Osteocyte (in vitro differentiated cells): ENCODE measurements around the gene NRF1. TPM values are rescaled to one million over a fixed set of nuclear protein-coding genes. Genes with fewer than 3 reads are reported as not detected.
"Not testable (repeated sequence)": the region's sequence is repeated elsewhere in the genome, so short reads cannot be mapped to it uniquely, and the experiment has no call there.

Experiments used
- DNase-seq: peaks from one replicate; pipeline ENCODE4 v3.0.0; 2021; ENCODE audit warnings: mixed read lengths; ENCODE audit not compliant: unreplicated experiment; ENCODE audit errors: extremely low spot score
- H3K27ac Mint-ChIP-seq: one replicate; pipeline ENCODE4 v1.8.0; 2021; ENCODE audit warnings: mild to moderate bottlenecking, mixed read lengths; ENCODE audit not compliant: unreplicated experiment
- H3K27me3 Mint-ChIP-seq: one replicate; pipeline ENCODE4 v1.8.0; 2021; ENCODE audit warnings: mixed read lengths; ENCODE audit not compliant: unreplicated experiment
- H3K36me3 Mint-ChIP-seq: one replicate; pipeline ENCODE4 v1.8.0; 2021; ENCODE audit warnings: mixed read lengths; ENCODE audit not compliant: unreplicated experiment
- H3K4me1 Mint-ChIP-seq: one replicate; pipeline ENCODE4 v1.8.0; 2021; ENCODE audit warnings: mixed read lengths; ENCODE audit not compliant: unreplicated experiment
- H3K4me3 Mint-ChIP-seq: one replicate; pipeline ENCODE4 v1.8.0; 2021; ENCODE audit warnings: mild to moderate bottlenecking, moderate library complexity, mixed read lengths; ENCODE audit not compliant: unreplicated experiment
- H3K9me3 Mint-ChIP-seq: one replicate; pipeline ENCODE4 v1.8.0; 2021; ENCODE audit warnings: mixed read lengths; ENCODE audit not compliant: unreplicated experiment
- CTCF ChIP-seq: fragments of 200-600 bp; sonication (generic); IDR thresholded peaks from 2 replicates; pipeline ENCODE4 v1.5.0; 2021; ENCODE audit warnings: antibody characterized with exemption, mild to moderate bottlenecking, moderate library complexity
- total RNA-seq: library from RNA; stranded (reverse); gene quantifications from 2 replicates; pipeline ENCODE4 v1.2.1, GENCODE V29; 2021

Gene NRF1
- total RNA-seq, 1 donor from 2014 or later, result 20.7 TPM

GRCh38 chr7:129793506-129794310 is 182.2 kb downstream of the NRF1 start:
- H3K27me3 Mint-ChIP-seq, result peaks cover 13% of the 10 kb centered on the region
- DNase-seq, result no peak
- no peak overlapping the region for H3K4me3 Mint-ChIP-seq
- H3K36me3 Mint-ChIP-seq, result no peaks in the 10 kb centered on the region
- H3K4me1 Mint-ChIP-seq, result no peaks in the 10 kb centered on the region
- no peak for TF ChIP-seq CTCF
- H3K27ac Mint-ChIP-seq, result no peak overlapping the region
- H3K9me3 Mint-ChIP-seq, result no peaks in the 10 kb centered on the region

- not testable (repeated sequence) for H3K4me1 Mint-ChIP-seq, H3K9me3 Mint-ChIP-seq, H3K27me3 Mint-ChIP-seq, H3K4me3 Mint-ChIP-seq, DNase-seq, H3K27ac Mint-ChIP-seq, H3K36me3 Mint-ChIP-seq
Measured at GRCh38 chr7:129794461-129794860, 182.9 kb downstream of the NRF1 start.

- Mint-ChIP-seq H3K27ac (no peak overlapping the region), H3K27me3 (peaks cover 7% of the 10 kb centered on the region), H3K4me3 (no peak overlapping the region), H3K36me3 (no peaks in the 10 kb centered on the region), H3K9me3 (no peaks in the 10 kb centered on the region), H3K4me1 (no peaks in the 10 kb centered on the region)
- DNase-seq, result no peak
- no peak for TF ChIP-seq CTCF
Measured at GRCh38 chr7:129796186-129796775, 184.8 kb downstream of the NRF1 start.

- Mint-ChIP-seq H3K9me3 (no peaks in the 10 kb centered on the region), H3K27me3 (peaks cover 7% of the 10 kb centered on the region), H3K36me3 (no peaks in the 10 kb centered on the region), H3K27ac (no peak overlapping the region), H3K4me1 (no peaks in the 10 kb centered on the region), H3K4me3 (no peak overlapping the region)
- no peak for DNase-seq
- TF ChIP-seq CTCF, result no peak
Measured at GRCh38 chr7:129797214-129797789, 185.8 kb downstream of the NRF1 start.

- no peak for DNase-seq
- no peak overlapping the region for H3K27ac Mint-ChIP-seq
- H3K27me3 Mint-ChIP-seq, result peaks cover 7% of the 10 kb centered on the region
- H3K4me1 Mint-ChIP-seq, result no peaks in the 10 kb centered on the region
- H3K9me3 Mint-ChIP-seq, result no peaks in the 10 kb centered on the region
- no peak overlapping the region for H3K4me3 Mint-ChIP-seq
- H3K36me3 Mint-ChIP-seq, result no peaks in the 10 kb centered on the region
- no peak for TF ChIP-seq CTCF
Measured at GRCh38 chr7:129798616-129799349, 187.3 kb downstream of the NRF1 start.
